PFSK-1 (cell line): Measurements from ENCODE around the gene BHMT.

Source experiments
- POLR2AphosphoS5 ChIP-seq: IDR thresholded peaks from 2 replicates; pipeline ENCODE4 v1.6.1; 2012; ENCODE audit warnings: low read depth, mild to moderate bottlenecking, control low read depth, low read length, moderate library complexity
- REST ChIP-seq, 2 experiments: IDR thresholded peaks; 2 replicates each; pipeline versions ENCODE4 v1.6.1 to v1.8.0; 2011 to 2012; ENCODE audit warnings: low read depth in 2 of 2, low read length in 2 of 2, control low read depth in 1 of 2, inconsistent platforms in 1 of 2, mild to moderate bottlenecking in 1 of 2, moderate library complexity in 1 of 2; ENCODE audit not compliant: insufficient read depth in 1 of 2

- no peak for TF ChIP-seq REST (IDR thresholded peaks at IDR 0.05; ENCODE audit: insufficient read depth in 1 of 2, low read depth in 2 of 2, low read length in 2 of 2)
- no peak for TF ChIP-seq POLR2AphosphoS5
Measured at GRCh38 chr5:79108086-79108485, 3.5 kb upstream of the BHMT start.
